A673 (cell line): ENCODE measurements around the gene IRX5.

ENCODE experiments used
- CTCF ChIP-seq: fragments of 300-800, 200-600 bp; sonication (generic); conservative IDR thresholded peaks from 2 replicates; pipeline ENCODE4 v1.5.1; 2017; ENCODE audit warnings: low read depth, mild to moderate bottlenecking, antibody characterized with exemption, low read length, moderate library complexity, mixed read lengths
- EZH2 ChIP-seq: fragments of 200-600 bp; sonication (generic); IDR thresholded peaks from 2 replicates; pipeline ENCODE4 v1.6.1; 2017; ENCODE audit warnings: borderline replicate concordance, low read depth, mild to moderate bottlenecking, mixed read lengths, antibody characterized with exemption, low read length; ENCODE audit not compliant: poor library complexity, severe bottlenecking

DNA sequence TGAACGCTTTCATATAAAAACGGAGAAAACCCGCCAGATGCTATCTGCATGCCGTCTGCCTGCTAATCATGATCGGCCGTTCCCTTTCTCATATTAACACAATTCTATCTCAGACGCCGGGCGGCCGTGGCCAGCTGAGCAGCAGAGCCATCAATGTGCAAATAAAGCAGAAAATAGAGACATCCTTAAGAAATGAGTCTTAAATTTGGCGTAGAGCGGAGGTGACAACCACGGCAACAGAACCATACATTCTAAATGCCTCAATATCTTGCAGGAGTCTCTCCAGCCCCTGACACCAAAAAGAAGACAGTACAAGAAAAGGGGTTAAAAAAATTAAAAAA lies 2.7 kb upstream of the IRX5 start:
- TF ChIP-seq CTCF = no peak
- no peak for TF ChIP-seq EZH2
